ENCODE results near the gene RBFOX1.

Gene RBFOX1

GRCh38 chr16:7338826-7339225, 6.2 kb downstream of the RBFOX1 start:
- no peak for DNase-seq (ENCODE audit: low read depth in 2 of 2)
- H3K4me3 ChIP-seq (replicated peaks in 1 of 2; ENCODE audit: low read depth in 2 of 2, low read length in 2 of 2): no peak overlapping the region
- no peak for TF ChIP-seq CTCF (IDR thresholded peaks at IDR 0.05; ENCODE audit: low read depth, low read length)

DNA sequence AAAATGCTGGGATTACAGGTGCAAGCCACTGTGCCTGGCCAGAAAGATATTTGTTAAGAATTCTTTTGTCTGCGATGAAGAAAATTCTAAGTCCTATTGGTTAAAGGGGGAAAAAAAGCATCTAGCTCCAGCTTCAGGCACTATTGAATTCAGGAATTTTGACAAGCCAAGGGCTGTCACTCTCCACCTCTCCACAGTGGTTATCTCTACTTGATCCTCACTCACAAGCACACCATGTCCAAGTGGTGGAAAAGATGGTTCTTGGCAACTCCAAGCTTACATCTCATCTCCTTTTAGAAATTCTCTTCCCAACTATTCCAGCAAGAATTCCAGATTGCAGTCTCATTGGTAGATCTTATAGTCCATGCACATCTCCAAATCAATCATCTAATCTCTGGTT, 7.1 kb downstream of the RBFOX1 start:
- TF ChIP-seq CTCF (IDR thresholded peaks at IDR 0.05; ENCODE audit: low read depth, low read length): no peak
- no peak overlapping the region for H3K4me3 ChIP-seq (replicated peaks in 1 of 2; ENCODE audit: low read depth in 2 of 2, low read length in 2 of 2)
- no peak for DNase-seq (ENCODE audit: low read depth in 2 of 2)

DNA sequence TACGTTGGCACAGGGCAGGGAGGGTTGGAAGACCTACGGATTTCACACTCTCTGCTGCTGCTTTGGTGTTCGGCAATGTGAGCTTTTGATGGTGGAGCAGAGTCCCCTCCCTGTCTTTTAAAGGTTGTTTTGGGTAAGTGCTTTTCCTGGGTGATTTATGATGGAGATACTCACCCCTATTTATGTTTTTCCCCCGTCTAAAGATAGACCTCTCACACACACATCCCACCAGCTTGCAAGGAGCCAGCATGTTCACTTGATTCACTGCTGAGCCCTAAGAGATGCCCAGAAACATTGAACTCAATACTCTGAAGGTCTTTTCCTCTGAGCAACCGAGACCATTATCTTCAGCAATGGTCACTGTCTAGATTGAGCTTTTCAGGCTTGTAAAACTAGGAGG, 8.3 kb downstream of the RBFOX1 start:
- no peak for DNase-seq (ENCODE audit: low read depth in 2 of 2)
- TF ChIP-seq CTCF (IDR thresholded peaks at IDR 0.05; ENCODE audit: low read depth, low read length): no peak
- H3K4me3 ChIP-seq (replicated peaks in 1 of 2; ENCODE audit: low read depth in 2 of 2, low read length in 2 of 2): no peak overlapping the region

GRCh38 chr16:7342598-7342997, 10.0 kb downstream of the RBFOX1 start:
- H3K4me3 ChIP-seq (replicated peaks in 1 of 2; ENCODE audit: low read depth in 2 of 2, low read length in 2 of 2): no peak overlapping the region
- TF ChIP-seq CTCF (IDR thresholded peaks at IDR 0.05; ENCODE audit: low read depth, low read length): no peak
- no peak for DNase-seq (ENCODE audit: low read depth in 2 of 2)

DNA sequence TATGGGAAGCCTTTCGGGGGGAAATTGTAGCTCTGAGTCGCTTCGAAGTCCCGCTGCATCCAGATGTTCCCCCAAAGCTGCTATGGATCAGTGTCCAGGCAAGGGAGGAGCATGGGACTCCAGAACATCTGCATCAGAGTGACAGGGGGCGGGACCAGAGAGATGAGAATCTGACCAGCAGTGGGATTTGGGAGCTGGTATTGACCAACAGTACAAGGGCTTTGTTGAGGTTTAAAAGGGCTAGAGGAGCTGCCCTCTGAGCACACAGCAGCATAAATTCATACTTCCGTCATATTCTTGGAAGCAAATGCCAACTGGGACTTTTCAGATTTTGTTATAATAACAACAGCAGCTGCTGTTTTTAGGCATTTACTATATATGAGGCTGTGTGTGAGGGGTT, 10.6 kb downstream of the RBFOX1 start:
- DNase-seq (ENCODE audit: low read depth in 2 of 2): no peak
- TF ChIP-seq CTCF (IDR thresholded peaks at IDR 0.05; ENCODE audit: low read depth, low read length): no peak
- no peak overlapping the region for H3K4me3 ChIP-seq (replicated peaks in 1 of 2; ENCODE audit: low read depth in 2 of 2, low read length in 2 of 2)

DNA sequence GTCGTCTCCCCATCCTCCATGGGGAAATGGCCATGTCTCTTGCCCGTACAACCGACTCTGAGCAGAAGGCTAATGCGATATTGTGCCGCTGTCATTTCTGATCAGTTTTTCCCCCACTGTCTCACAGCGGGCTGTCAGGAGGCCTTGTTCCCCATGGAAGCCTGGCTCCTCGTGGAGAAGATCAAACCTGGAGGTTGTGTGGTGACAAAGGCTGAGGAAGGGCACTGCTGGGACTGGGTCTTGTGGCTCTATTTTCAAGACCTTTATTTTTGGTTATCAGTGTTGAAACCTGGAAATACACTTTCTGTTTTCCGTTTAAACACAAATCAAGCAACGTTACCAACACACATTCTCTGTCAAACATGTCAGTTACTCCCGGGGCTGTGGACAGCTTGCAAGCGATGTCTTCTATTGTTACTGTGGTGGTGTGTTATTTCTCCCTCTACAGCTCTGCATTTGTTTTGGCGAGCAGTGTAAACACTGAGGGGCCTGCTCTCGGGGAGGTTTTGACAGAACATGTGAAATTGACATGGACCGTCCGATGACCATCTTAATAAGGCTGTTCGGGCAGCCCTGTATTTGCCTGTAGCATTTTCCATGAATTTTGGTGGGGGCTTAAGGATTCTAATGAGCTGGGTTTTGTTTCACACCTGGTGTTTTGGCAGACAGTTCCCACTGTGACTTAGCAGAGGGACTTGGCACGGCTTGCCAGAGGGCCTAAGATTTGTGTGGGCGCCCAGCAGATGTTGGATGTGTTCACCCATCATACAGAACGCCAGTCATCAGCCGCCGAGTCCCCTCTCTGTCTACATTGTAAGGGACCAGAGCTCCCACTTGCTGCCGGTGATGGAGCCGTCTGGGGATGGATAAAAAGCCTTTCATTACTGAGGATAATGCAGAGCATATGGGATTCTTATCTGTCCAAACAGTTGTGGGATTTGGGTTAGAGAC, 12.5 kb downstream of the RBFOX1 start:
- no peak for DNase-seq (ENCODE audit: low read depth in 2 of 2)
- TF ChIP-seq CTCF (IDR thresholded peaks at IDR 0.05; ENCODE audit: low read depth, low read length): no peak
- H3K4me3 ChIP-seq (replicated peaks in 1 of 2; ENCODE audit: low read depth in 2 of 2, low read length in 2 of 2): no peak overlapping the region
